MM.1S (cell line): ENCODE results near the gene EPPIN.
"Not testable (repeated sequence)": the region's sequence is repeated elsewhere in the genome, so short reads cannot be mapped to it uniquely, and the experiment has no call there.

Experiments used
- DNase-seq: peaks from one replicate; pipeline ENCODE4 v3.0.0-alpha.2; 2015
- H2AFZ ChIP-seq: fragments of 300-600 bp; sonication (generic); 2 replicates; pipeline ENCODE4 v1.6.0; 2016; ENCODE audit warnings: antibody characterized with exemption, low read length
- H3F3A ChIP-seq: fragments of 300-600 bp; sonication (generic); 2 replicates; pipeline ENCODE4 v1.6.1; 2016; ENCODE audit warnings: mild to moderate bottlenecking, antibody characterized with exemption, low read length, moderate library complexity, mixed read lengths; ENCODE audit not compliant: insufficient read depth
- H3K27ac ChIP-seq: fragments of 300-600 bp; sonication (generic); 2 replicates; pipeline ENCODE4 v1.5.1; 2016; ENCODE audit warnings: mild to moderate bottlenecking, low read length
- H3K27me3 ChIP-seq: fragments of 300-600 bp; sonication (generic); replicated peaks from 2 replicates; pipeline ENCODE4 v1.6.0; 2016; ENCODE audit warnings: low read length; ENCODE audit not compliant: insufficient read depth
- H3K36me3 ChIP-seq: fragments of 300-600 bp; sonication (generic); replicated peaks from 2 replicates; pipeline ENCODE4 v1.6.1; 2016; ENCODE audit warnings: mild to moderate bottlenecking, low read length, mixed read lengths; ENCODE audit not compliant: insufficient read depth
- H3K4me1 ChIP-seq: fragments of 300-600 bp; sonication (generic); 2 replicates; pipeline ENCODE4 v1.6.1; 2016; ENCODE audit warnings: low read length, mixed read lengths
- H3K4me2 ChIP-seq: fragments of 300-600 bp; sonication (generic); 2 replicates; pipeline ENCODE4 v1.6.0; 2016; ENCODE audit warnings: low read depth, low read length
- H3K4me3 ChIP-seq: fragments of 300-600 bp; sonication (generic); 2 replicates; pipeline ENCODE4 v1.5.1; 2016; ENCODE audit warnings: low read length, mixed read lengths
- H3K79me2 ChIP-seq: fragments of 300-600 bp; sonication (generic); 2 replicates; pipeline ENCODE4 v1.6.1; 2016; ENCODE audit warnings: mixed run types, low read length, mixed read lengths
- H3K9ac ChIP-seq: fragments of 300-600 bp; sonication (generic); 2 replicates; pipeline ENCODE4 v1.6.1; 2016; ENCODE audit warnings: low read length, mixed read lengths
- H3K9me2 ChIP-seq: fragments of 300-600 bp; sonication (generic); replicated peaks from 2 replicates; pipeline ENCODE4 v1.6.1; 2016; ENCODE audit warnings: mild to moderate bottlenecking, low read length, mixed read lengths; ENCODE audit not compliant: insufficient read depth
- H3K9me3 ChIP-seq: fragments of 300-600 bp; sonication (generic); replicated peaks from 2 replicates; pipeline ENCODE4 v1.6.1; 2016; ENCODE audit warnings: mild to moderate bottlenecking, low read length, mixed read lengths; ENCODE audit not compliant: insufficient read depth
- H4K20me1 ChIP-seq: fragments of 300-600 bp; sonication (generic); 2 replicates; pipeline ENCODE4 v1.6.1; 2016; ENCODE audit warnings: mild to moderate bottlenecking, low read length, moderate library complexity, mixed read lengths; ENCODE audit not compliant: insufficient read depth
- CTCF ChIP-seq: fragments of 300-600 bp; sonication (generic); IDR thresholded peaks from 2 replicates; pipeline ENCODE4 v1.5.1; 2016; ENCODE audit warnings: antibody characterized with exemption, low read length, mixed read lengths
- EZH2 ChIP-seq: fragments of 300-600 bp; sonication (generic); optimal IDR thresholded peaks from 2 replicates; pipeline ENCODE3; 2017; ENCODE audit warnings: low read depth, mild to moderate bottlenecking, antibody characterized with exemption, low read length, mixed read lengths
- EZH2phosphoT487 ChIP-seq: fragments of 300-600 bp; sonication (generic); IDR thresholded peaks from 2 replicates; pipeline ENCODE4 v1.6.1; 2018; ENCODE audit warnings: antibody characterized with exemption, low read length

Gene EPPIN

GRCh38 chr20:45592574-45593189 is 45.5 kb upstream of the EPPIN start:
- no peaks in the 10 kb centered on the region for H3K4me1 ChIP-seq
- no peaks in the 10 kb centered on the region for H3K9me2 ChIP-seq
- peak; percentile 95 for TF ChIP-seq CTCF
- no peak for TF ChIP-seq EZH2phosphoT487
- H3K9ac ChIP-seq = no peak overlapping the region
- H3K4me3 ChIP-seq = no peak overlapping the region
- no peaks in the 10 kb centered on the region for H4K20me1 ChIP-seq
- H3K79me2 ChIP-seq = no peaks in the 10 kb centered on the region
- no peak overlapping the region for H3K27ac ChIP-seq
- no peaks in the 10 kb centered on the region for H3F3A ChIP-seq
- H3K27me3 ChIP-seq = no peaks in the 10 kb centered on the region
- H2AFZ ChIP-seq = no peak overlapping the region
- H3K4me2 ChIP-seq = no peak overlapping the region
- DNase-seq = peak; percentile 82
- no peaks in the 10 kb centered on the region for H3K9me3 ChIP-seq
- H3K36me3 ChIP-seq = no peaks in the 10 kb centered on the region

- TF ChIP-seq EZH2phosphoT487 (no peak), EZH2 (no peak), CTCF (no peak)
Measured at GRCh38 chr20:45589725-45590124, 42.5 kb upstream of the EPPIN start.

GRCh38 chr20:45588800-45589199 is 41.6 kb upstream of the EPPIN start:
- H3K4me2 ChIP-seq = no peak overlapping the region
- H3K9ac ChIP-seq = no peak overlapping the region
- H3K36me3 ChIP-seq = no peaks in the 10 kb centered on the region
- no peaks in the 10 kb centered on the region for H3K9me2 ChIP-seq
- H3F3A ChIP-seq = no peaks in the 10 kb centered on the region
- H3K9me3 ChIP-seq = no peaks in the 10 kb centered on the region
- H3K4me1 ChIP-seq = no peaks in the 10 kb centered on the region
- no peaks in the 10 kb centered on the region for H3K27me3 ChIP-seq
- no peaks in the 10 kb centered on the region for H4K20me1 ChIP-seq
- H3K27ac ChIP-seq = no peak overlapping the region
- no peak for DNase-seq
- H2AFZ ChIP-seq = no peak overlapping the region
- H3K79me2 ChIP-seq = no peaks in the 10 kb centered on the region
- TF ChIP-seq CTCF (no peak), EZH2phosphoT487 (no peak), EZH2 (no peak)
- no peak overlapping the region for H3K4me3 ChIP-seq

More at GRCh38 chr20:45589725-45590124, 42.5 kb upstream of the EPPIN start:
- no peaks in the 10 kb centered on the region for H4K20me1 ChIP-seq
- no peaks in the 10 kb centered on the region for H3K4me1 ChIP-seq
- no peaks in the 10 kb centered on the region for H3F3A ChIP-seq
- no peak overlapping the region for H2AFZ ChIP-seq
- DNase-seq = no peak
- H3K9ac ChIP-seq = no peak overlapping the region
- no peaks in the 10 kb centered on the region for H3K36me3 ChIP-seq
- H3K4me3 ChIP-seq = no peak overlapping the region
- H3K27me3 ChIP-seq = no peaks in the 10 kb centered on the region
- no peaks in the 10 kb centered on the region for H3K9me2 ChIP-seq
- no peak overlapping the region for H3K27ac ChIP-seq
- H3K9me3 ChIP-seq = no peaks in the 10 kb centered on the region
- no peaks in the 10 kb centered on the region for H3K79me2 ChIP-seq
- H3K4me2 ChIP-seq = no peak overlapping the region

- not testable (repeated sequence) for H3K9me3 ChIP-seq, H3K4me2 ChIP-seq, H3K36me3 ChIP-seq
Measured at GRCh38 chr20:45585986-45586385, 38.8 kb upstream of the EPPIN start.

GRCh38 chr20:45584294-45584693 is 37.1 kb upstream of the EPPIN start:
- not testable (repeated sequence) for H2AFZ ChIP-seq, H3K4me1 ChIP-seq

More at GRCh38 chr20:45585986-45586385, 38.8 kb upstream of the EPPIN start:
- not testable (repeated sequence) for H3K79me2 ChIP-seq, H3K4me3 ChIP-seq, H3K4me1 ChIP-seq, H3K9me2 ChIP-seq, H3F3A ChIP-seq, H3K27me3 ChIP-seq, H4K20me1 ChIP-seq, DNase-seq, H2AFZ ChIP-seq, H3K9ac ChIP-seq, H3K27ac ChIP-seq

More at GRCh38 chr20:45584294-45584693, 37.1 kb upstream of the EPPIN start:
- DNase-seq, H3K9me3 ChIP-seq, H3K36me3 ChIP-seq, H3K27me3 ChIP-seq, H3K9ac ChIP-seq, H3K9me2 ChIP-seq, H3K79me2 ChIP-seq, H3F3A ChIP-seq, H3K27ac ChIP-seq, H3K4me2 ChIP-seq, H3K4me3 ChIP-seq, H4K20me1 ChIP-seq: not testable (repeated sequence)
